Measurements from ENCODE around the gene ZNF768.

- TF ChIP-seq CTCF (IDR thresholded peaks at IDR 0.05 in 2 of 3, conservative IDR thresholded peaks at IDR 0.05 in 1 of 3; ENCODE audit: borderline replicate concordance in 1 of 3, insufficient read depth in 1 of 3, low read depth in 2 of 3, low read length in 2 of 3) (no peak), SRF (IDR thresholded peaks at IDR 0.05; ENCODE audit: low read depth) (no peak), EZH2 (IDR thresholded peaks at IDR 0.05) (no peak), SP1 (IDR thresholded peaks at IDR 0.05; ENCODE audit: low read depth) (no peak), POLR2AphosphoS5 (IDR thresholded peaks at IDR 0.05; ENCODE audit: low read depth, low read length) (no peak), RAD21 (IDR thresholded peaks at IDR 0.05; ENCODE audit: low read depth) (no peak)
These were observed 22.3 kb upstream of the ZNF768 start for GRCh38 chr16:30548416-30549253.
